SH-SY5Y (cell line): Measurements from ENCODE around the gene HOXC5.

ENCODE experiments used
- GATA2 ChIP-seq: IDR thresholded peaks from 2 replicates; pipeline ENCODE4 v1.6.1; 2011; ENCODE audit warnings: mild to moderate bottlenecking, low read depth, low read length
- GATA3 ChIP-seq: IDR thresholded peaks from 2 replicates; pipeline ENCODE4 v1.6.1; 2011; ENCODE audit warnings: low read depth, mild to moderate bottlenecking, low read length, moderate library complexity

DNA sequence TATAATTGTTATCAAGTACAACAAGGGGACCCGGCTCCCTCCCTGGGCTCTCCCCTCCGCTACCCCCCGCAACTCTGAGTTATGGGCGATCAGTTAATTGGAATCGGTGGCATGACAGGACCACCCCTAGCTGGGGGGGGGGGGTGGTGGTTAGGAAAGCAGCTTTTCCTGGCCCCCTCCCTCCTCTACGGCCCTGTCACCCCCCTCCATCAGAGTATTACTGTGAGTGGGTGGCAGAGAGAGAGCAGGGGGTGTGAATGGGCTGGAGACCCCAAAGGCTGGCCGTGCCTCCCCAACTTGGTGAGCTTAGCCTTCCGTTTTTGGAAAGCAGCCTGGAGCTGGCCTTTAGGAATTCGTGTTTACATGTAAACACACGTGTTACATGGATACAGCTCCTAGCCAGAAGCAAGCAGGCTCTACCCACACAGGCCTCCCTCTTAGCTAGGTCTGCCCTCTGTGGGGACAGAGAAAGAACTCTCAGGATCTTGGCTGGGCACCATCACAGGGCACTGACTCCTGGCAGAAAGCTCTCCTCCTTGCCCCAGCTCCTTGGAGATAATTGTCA, 19.7 kb downstream of the HOXC5 start:
- TF ChIP-seq GATA2, result no peak; the same call in 1 of the 2 replicates
- TF ChIP-seq GATA3, result no peak
